ENCODE measurements around the gene PRCD. TPM values are rescaled to one million over a fixed set of nuclear protein-coding genes. Genes with fewer than 3 reads are reported as not detected.
A peak's percentile ranks its signal among the peaks of the same experiment; 100 is the strongest.
"Not testable (repeated sequence)": the region's sequence is repeated elsewhere in the genome, so short reads cannot be mapped to it uniquely, and the experiment has no call there.

PRCD gene
- total RNA-seq, 1 donor from 2014 or later: 0.75 TPM

DNA sequence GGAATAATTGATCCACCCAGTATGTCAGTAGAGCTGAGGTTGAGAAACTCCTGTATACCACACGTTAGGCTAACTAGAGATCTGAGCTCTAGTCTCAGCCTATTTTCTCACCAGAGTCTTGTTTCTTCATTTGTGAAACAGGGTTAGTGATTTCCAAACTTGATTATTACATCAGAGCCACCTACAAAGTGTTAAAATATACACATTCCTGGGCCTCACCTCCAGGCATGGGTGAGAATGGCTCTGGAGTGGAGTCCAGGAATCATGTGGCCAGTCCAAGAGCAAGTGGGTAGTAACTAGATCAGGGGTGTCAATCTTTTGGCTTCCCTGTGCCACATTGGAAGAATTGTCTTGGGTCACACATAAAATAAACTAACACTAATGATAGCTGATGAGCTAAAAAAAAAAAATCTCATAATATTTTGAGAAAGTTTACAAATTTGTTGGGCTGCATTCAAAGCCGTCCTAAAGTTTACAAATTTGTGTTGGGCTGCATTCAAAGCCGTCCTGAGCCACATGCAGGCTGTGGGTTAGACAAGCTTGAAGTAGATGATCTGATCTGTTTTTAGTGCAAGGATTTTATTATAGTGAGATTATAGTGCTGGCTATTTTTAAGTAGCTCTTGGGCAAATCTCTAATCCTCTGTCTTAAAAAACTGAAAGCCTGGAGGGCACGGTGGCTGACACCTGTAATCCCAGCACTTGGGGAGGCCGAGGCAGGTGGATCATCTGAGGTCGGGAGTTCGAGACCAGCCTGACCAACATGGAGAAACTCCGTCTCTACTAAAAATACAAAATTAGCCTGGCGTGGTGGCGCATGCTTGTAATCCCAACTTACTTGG is 20.4 kb downstream of the PRCD start:
- TF ChIP-seq, protein P1, sequence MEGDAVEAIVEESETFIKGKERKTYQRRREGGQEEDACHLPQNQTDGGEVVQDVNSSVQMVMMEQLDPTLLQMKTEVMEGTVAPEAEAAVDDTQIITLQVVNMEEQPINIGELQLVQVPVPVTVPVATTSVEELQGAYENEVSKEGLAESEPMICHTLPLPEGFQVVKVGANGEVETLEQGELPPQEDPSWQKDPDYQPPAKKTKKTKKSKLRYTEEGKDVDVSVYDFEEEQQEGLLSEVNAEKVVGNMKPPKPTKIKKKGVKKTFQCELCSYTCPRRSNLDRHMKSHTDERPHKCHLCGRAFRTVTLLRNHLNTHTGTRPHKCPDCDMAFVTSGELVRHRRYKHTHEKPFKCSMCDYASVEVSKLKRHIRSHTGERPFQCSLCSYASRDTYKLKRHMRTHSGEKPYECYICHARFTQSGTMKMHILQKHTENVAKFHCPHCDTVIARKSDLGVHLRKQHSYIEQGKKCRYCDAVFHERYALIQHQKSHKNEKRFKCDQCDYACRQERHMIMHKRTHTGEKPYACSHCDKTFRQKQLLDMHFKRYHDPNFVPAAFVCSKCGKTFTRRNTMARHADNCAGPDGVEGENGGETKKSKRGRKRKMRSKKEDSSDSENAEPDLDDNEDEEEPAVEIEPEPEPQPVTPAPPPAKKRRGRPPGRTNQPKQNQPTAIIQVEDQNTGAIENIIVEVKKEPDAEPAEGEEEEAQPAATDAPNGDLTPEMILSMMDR (conservative IDR thresholded peaks at IDR 0.05): no peak
- peaks cover 13% of the 10 kb centered on the region for H3K36me3 Mint-ChIP-seq (ENCODE audit: low read depth)

DNA sequence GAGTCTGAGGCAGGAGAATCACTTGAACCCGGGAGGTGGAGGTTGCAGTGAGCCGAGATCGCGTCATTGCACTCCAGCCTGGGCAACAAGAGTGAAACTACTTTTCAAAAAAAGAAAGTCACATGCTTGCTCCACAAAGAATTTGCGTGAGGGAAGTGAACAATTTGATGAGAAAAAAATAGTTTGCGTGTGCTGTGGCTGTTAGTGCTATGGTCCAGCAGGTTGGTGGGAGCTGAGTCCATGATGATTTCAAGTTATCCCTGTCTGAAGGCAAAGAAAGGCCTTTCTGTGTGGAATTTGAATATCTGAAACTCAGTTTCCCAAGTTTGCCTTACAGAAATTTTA is 21.0 kb downstream of the PRCD start:
- Mint-ChIP-seq H3K27me3 (ENCODE audit: low read depth) (no peaks in the 10 kb centered on the region), H3K4me1 (peaks cover 65% of the 10 kb centered on the region), H3K4me3 (peak overlapping the region; percentile 81), H3K27ac (ENCODE audit: unreplicated experiment) (peak overlapping the region; percentile 78), H3K9me3 (no peaks in the 10 kb centered on the region), H3K36me3 (ENCODE audit: low read depth) (peaks cover 16% of the 10 kb centered on the region)
- DNase-seq (ENCODE audit: low read depth, low spot score): no peak
- TF ChIP-seq, protein P1 (conservative IDR thresholded peaks at IDR 0.05): no peak

More for the DNA sequence above, 20.4 kb downstream of the PRCD start:
- Mint-ChIP-seq H3K9me3 (no peaks in the 10 kb centered on the region), H3K4me1 (peaks cover 66% of the 10 kb centered on the region), H3K4me3 (peak overlapping the region; percentile 81), H3K27me3 (ENCODE audit: low read depth) (no peaks in the 10 kb centered on the region), H3K27ac (ENCODE audit: unreplicated experiment) (peak overlapping the region; percentile 78)
- no peak for DNase-seq (ENCODE audit: low read depth, low spot score)

DNA sequence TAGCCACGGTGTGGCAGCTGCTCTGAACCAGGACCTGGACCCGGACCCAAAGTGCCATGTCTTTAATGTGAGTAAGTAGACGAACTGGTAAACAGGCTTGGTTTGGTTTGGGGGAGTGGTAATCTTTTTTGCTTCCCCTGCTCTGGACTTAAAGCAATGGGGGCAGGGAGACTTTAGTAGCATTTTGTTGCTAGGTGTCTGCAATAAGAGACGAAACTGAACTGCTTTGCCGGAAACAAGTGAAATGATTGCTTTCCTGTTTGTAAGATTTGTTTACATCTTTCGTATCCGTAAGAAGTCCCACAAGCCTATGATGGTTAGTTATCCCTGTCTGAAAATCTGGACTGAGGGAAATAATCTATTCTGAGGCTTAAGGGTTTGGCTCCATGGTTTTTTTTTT is 21.5 kb downstream of the PRCD start:
- Mint-ChIP-seq H3K4me1 (peaks cover 62% of the 10 kb centered on the region), H3K27ac (ENCODE audit: unreplicated experiment) (no peak overlapping the region), H3K9me3 (no peaks in the 10 kb centered on the region), H3K27me3 (ENCODE audit: low read depth) (no peaks in the 10 kb centered on the region), H3K36me3 (ENCODE audit: low read depth) (peaks cover 21% of the 10 kb centered on the region), H3K4me3 (peak overlapping the region; percentile 61)
- TF ChIP-seq, protein P1 (conservative IDR thresholded peaks at IDR 0.05): no peak
- no peak for DNase-seq (ENCODE audit: low read depth, low spot score)

DNA sequence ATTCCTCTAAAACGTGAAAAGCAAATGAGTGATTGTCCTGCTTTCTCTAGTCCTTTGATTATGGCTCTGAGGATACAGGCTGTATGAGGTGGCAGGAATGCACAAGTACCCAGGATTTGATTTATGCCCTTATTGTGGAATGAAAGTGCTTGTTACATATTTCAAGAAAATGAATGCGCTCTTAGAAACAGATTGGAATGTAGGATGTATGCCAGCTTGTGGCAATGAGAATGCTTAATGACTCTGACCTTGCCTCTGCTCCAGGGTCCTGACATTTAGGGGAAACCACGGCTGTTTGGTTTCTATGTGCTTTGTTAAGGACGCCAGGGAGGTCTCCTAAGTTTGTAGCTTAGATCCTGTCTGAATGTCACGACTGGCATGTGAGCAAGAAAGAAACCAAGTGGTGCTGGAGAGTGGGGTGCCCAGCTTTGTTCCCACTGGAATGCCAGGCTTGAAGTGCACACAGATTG is 22.0 kb downstream of the PRCD start:
- Mint-ChIP-seq H3K4me3 (peak overlapping the region; percentile 61), H3K27ac (ENCODE audit: unreplicated experiment) (no peak overlapping the region)

DNA sequence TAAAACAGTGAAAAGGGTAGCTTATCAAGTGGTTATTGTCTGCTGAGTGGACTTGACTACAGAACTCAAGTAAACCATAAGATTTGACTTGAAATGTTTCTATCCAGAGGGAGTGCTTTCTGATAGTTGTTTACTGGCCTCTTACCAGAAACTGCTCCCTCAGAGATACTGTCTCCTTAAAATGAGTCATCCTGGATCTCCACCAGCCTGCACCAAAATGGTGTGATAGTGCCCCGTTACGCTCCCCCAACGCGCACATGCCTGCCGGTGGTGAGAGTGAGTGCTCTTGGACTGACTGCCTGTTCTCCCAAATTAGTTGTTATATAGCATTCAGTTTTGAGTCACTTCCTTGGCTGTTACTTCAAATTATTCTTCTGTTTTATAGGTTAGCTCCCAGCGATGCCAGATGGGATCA is 22.9 kb downstream of the PRCD start:
- peak overlapping the region; percentile 83 for H3K4me3 Mint-ChIP-seq
- TF ChIP-seq, protein P1 (conservative IDR thresholded peaks at IDR 0.05): no peak
- no peaks in the 10 kb centered on the region for H3K27me3 Mint-ChIP-seq (ENCODE audit: low read depth)
- peaks cover 59% of the 10 kb centered on the region for H3K4me1 Mint-ChIP-seq
- H3K27ac Mint-ChIP-seq (ENCODE audit: unreplicated experiment): peak overlapping the region; percentile 86
- DNase-seq (ENCODE audit: low read depth, low spot score): no peak
- H3K9me3 Mint-ChIP-seq: no peaks in the 10 kb centered on the region
- H3K36me3 Mint-ChIP-seq (ENCODE audit: low read depth): peaks cover 25% of the 10 kb centered on the region

More for the DNA sequence above, 22.0 kb downstream of the PRCD start:
- Mint-ChIP-seq H3K27me3 (ENCODE audit: low read depth) (no peaks in the 10 kb centered on the region), H3K4me1 (peaks cover 59% of the 10 kb centered on the region), H3K36me3 (ENCODE audit: low read depth) (peaks cover 22% of the 10 kb centered on the region), H3K9me3 (no peaks in the 10 kb centered on the region)
- TF ChIP-seq, protein P1 (conservative IDR thresholded peaks at IDR 0.05): no peak
- DNase-seq (ENCODE audit: low read depth, low spot score): no peak

DNA sequence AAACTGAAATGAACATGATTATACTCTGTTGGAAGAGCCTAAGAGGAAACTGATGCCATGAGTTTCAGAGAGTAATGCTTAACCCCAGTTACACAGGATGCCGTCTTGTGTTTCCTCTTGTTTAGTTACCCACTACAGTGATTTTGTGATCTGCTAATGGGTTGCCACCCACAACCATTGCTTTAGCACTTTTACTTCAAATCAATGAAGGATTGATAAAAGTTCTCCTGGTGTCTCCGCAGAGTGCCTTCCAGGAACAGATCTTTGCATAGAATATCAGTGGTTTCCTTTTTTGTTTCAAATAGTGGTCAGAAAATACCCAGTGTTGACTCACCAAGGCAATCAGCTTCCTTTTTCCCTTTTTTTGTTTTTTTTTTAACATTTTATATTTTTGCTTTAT is 23.5 kb downstream of the PRCD start:
- not testable (repeated sequence) for H3K27ac Mint-ChIP-seq (ENCODE audit: unreplicated experiment); H3K9me3 Mint-ChIP-seq; H3K4me3 Mint-ChIP-seq; DNase-seq (ENCODE audit: low read depth, low spot score); H3K27me3 Mint-ChIP-seq (ENCODE audit: low read depth)
- Mint-ChIP-seq H3K4me1 (peaks cover 55% of the 10 kb centered on the region), H3K36me3 (ENCODE audit: low read depth) (peaks cover 25% of the 10 kb centered on the region)

DNA sequence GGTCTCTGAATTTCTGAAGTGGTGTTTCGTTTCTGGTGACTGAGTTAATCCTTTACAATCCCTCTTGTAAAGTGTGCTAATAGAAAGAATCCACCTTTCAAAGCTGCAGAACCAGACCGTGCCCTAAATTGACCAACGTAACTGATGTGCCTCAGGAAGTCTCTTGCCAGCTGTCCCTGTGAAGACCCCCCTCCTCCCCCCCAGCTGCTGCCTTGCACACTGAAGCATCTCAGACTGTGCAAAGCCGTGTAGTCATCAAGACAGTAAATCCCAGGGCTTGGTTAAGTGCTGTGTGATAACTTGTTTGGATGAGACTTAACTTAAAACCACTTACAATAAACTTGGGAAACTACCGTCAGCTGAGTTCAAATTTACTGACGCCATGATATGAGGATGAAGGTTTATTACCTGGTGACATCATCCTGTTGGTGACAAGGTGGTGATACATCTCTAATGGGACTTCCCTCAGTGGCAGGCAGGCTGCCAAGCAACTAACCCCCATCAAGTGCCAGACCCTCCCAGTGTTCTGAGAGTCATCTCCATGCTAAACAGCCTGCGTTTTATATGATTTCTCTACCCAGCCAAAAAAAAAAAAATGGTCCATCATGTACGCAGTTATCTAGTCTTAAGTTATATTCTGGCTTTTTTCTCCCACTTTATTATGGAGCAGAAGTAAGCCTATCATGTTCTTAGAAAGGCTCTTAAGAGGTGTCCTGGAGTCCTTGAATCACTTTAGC is 25.3 kb downstream of the PRCD start:
- not testable (repeated sequence) for DNase-seq (ENCODE audit: low read depth, low spot score); H3K9me3 Mint-ChIP-seq; H3K27me3 Mint-ChIP-seq (ENCODE audit: low read depth); H3K27ac Mint-ChIP-seq (ENCODE audit: unreplicated experiment)
- Mint-ChIP-seq H3K4me3 (peak overlapping the region; percentile 27), H3K36me3 (ENCODE audit: low read depth) (peaks cover 22% of the 10 kb centered on the region), H3K4me1 (peaks cover 45% of the 10 kb centered on the region)
